OCI-LY7 (cell line): ENCODE results near the gene AMBP. TPM values are rescaled to one million over a fixed set of nuclear protein-coding genes. Genes with fewer than 3 reads are reported as not detected.

Source experiments
- BruUV-seq: library from RNA; stranded (reverse); fragments of 400-500 nt; replicated peaks from 2 replicates; lab custom pipeline; 2021; lab: Mats Ljungman, UMichigan
- CTCF ChIA-PET: fragments of 300-600 bp; sonication (Branson Sonifier 250); formaldehyde crosslinking; loops from one replicate; lab custom pipeline; 2022; ENCODE audit warnings: antibody characterized with exemption; ENCODE audit not compliant: unreplicated experiment; lab: Charles Lee
- POLR2A ChIA-PET: fragments of 300-600 bp; sonication (Branson Sonifier 250); formaldehyde crosslinking; loops from one replicate; lab custom pipeline; 2022; ENCODE audit warnings: antibody characterized with exemption; lab: Charles Lee
- DNase-seq: peaks from one replicate; pipeline ENCODE4 v3.0.0-alpha.2; 2015; ENCODE audit warnings: low spot score
- H2AFZ ChIP-seq: fragments of 200-600 bp; sonication (generic), shearing (Covaris generic); 2 replicates; pipeline ENCODE4 v1.6.1; 2014; ENCODE audit warnings: mild to moderate bottlenecking, antibody characterized with exemption, low read length, moderate library complexity
- H3K27ac ChIP-seq: fragments of 200-600 bp; sonication (generic); 2 replicates; pipeline ENCODE4 v1.5.1; 2014; ENCODE audit warnings: mixed run types, low read depth, mild to moderate bottlenecking, moderate library complexity, low read length, inconsistent platforms; ENCODE audit not compliant: poor library complexity, severe bottlenecking
- H3K36me3 ChIP-seq: fragments of 200-600 bp; sonication (generic); 2 replicates; pipeline ENCODE4 v1.6.1; 2014; ENCODE audit warnings: mild to moderate bottlenecking, antibody characterized with exemption, low read length, moderate library complexity, mixed read lengths; ENCODE audit not compliant: insufficient read depth
- H3K4me1 ChIP-seq: fragments of 200-600 bp; sonication (generic); 2 replicates; pipeline ENCODE4 v1.5.1; 2014; ENCODE audit warnings: mild to moderate bottlenecking, low read length; ENCODE audit not compliant: insufficient read depth, poor library complexity, severe bottlenecking
- H3K4me2 ChIP-seq: fragments of 200-600 bp; sonication (generic); 2 replicates; pipeline ENCODE4 v1.6.1; 2014; ENCODE audit warnings: mild to moderate bottlenecking, low read length
- H3K4me3 ChIP-seq: fragments of 200-600 bp; sonication (generic); 2 replicates; pipeline ENCODE4 v1.5.1; 2014; ENCODE audit warnings: mild to moderate bottlenecking, low read depth, low read length; ENCODE audit not compliant: poor library complexity, severe bottlenecking
- H3K79me2 ChIP-seq: fragments of 200-600 bp; sonication (generic); 2 replicates; pipeline ENCODE4 v1.6.1; 2016; ENCODE audit warnings: low read depth, mild to moderate bottlenecking, low read length, moderate library complexity, mixed read lengths; ENCODE audit not compliant: insufficient read depth
- H3K9me2 ChIP-seq: fragments of 200-600 bp; sonication (generic); 2 replicates; pipeline ENCODE4 v1.6.1; 2016; ENCODE audit warnings: mild to moderate bottlenecking, low read length, mixed read lengths; ENCODE audit not compliant: insufficient read depth
- H3K9me3 ChIP-seq: fragments of 200-600 bp; sonication (generic); 2 replicates; pipeline ENCODE4 v1.6.1; 2014; ENCODE audit warnings: mild to moderate bottlenecking, mixed run types, low read length, mixed read lengths
- H4K20me1 ChIP-seq: fragments of 200-600 bp; sonication (generic); 2 replicates; pipeline ENCODE4 v1.6.1; 2014; ENCODE audit warnings: mild to moderate bottlenecking, antibody characterized with exemption, low read length, moderate library complexity, mixed read lengths; ENCODE audit not compliant: insufficient read depth
- EZH2phosphoT487 ChIP-seq: fragments of 200-600 bp; sonication (generic); IDR thresholded peaks from 2 replicates; pipeline ENCODE4 v1.6.1; 2018; ENCODE audit warnings: low read depth, borderline replicate concordance, mild to moderate bottlenecking, mixed run types, antibody characterized with exemption, low read length, moderate library complexity, mixed read lengths
- intact Hi-C: fragments of 100-400 bp; cut with micrococcal nuclease; formaldehyde crosslinking; loops from one replicate; pipeline ENCODE4 v1.10.0; 2022; ENCODE audit not compliant: unreplicated experiment
- total RNA-seq, 2 experiments: library from RNA; depleted of rRNA in 1 of 2; stranded (reverse); fragments of >200 nt in 1 of 2; shearing (Covaris generic) in 1 of 2; gene quantifications; 2 replicates each; pipeline ENCODE4 v1.2.3, GENCODE V29; 2014 to 2022
- TF ChIP-seq, protein P1 (sequence below): fragments of 200-600 bp; sonication (generic); conservative IDR thresholded peaks from 2 replicates; pipeline ENCODE4 v1.5.1; 2014; ENCODE audit warnings: mild to moderate bottlenecking, antibody characterized with exemption, low read length, moderate library complexity, mixed read lengths

The AMBP gene
- total RNA-seq, 2 experiments from 2014 or later, result not detected

DNA sequence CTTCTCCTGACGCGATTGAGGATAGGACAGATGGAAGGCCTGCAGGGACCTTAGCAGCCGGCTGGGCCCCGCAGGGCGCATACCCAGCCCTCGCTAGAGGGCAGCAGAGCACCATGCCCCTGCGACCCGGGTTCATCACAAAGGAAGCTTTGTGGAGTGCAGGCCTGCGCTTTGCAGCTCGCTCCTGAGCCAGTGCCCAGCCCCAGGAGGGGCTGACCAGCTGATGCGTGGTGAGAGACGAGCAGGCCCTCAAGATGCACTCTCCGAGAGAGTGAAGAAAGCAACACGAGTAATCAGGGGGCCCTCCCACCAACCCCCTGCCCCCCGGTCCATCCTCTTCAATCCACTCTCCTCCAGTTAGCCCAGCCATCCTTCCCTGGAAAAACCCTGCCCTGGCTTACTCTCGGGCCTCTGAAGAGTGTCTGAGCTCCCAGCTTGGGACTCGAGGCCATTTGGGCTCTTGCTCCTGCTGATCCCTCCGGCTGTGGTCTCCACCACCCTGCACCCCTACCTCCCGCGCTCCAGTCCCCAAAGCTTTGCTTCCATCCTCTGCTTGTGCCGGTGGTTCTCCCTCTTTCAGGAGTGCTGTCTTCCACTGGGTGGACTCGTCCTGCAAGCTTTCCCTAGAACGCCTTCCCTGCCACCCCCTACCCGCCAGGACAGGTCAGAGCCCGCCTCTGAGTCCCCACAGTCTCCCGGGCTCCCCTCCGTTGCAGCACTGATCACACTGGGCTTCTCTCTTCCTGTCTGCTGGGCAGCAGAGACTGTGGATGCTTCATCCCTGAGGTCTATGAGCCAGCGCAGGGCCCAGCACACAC, 30.1 kb upstream of the AMBP start:
- no peak overlapping the region for H3K4me2 ChIP-seq
- H3K27ac ChIP-seq, result no peak overlapping the region
- no peaks in the 10 kb centered on the region for H3K4me1 ChIP-seq
- POLR2A ChIA-PET, result no interaction called here
- no peak overlapping the region for H3K4me3 ChIP-seq
- H3K9me2 ChIP-seq, result no peaks in the 10 kb centered on the region
- H3K79me2 ChIP-seq, result no peaks in the 10 kb centered on the region
- DNase-seq, result peak; percentile 51
- H4K20me1 ChIP-seq, result no peaks in the 10 kb centered on the region
- CTCF ChIA-PET, result interaction anchor here (1.1 kb wide), 1 partner anchor 183 kb away, joined by 5 read pairs; no protein-coding TSS in a partner anchor
- no peaks in the 10 kb centered on the region for H3K9me3 ChIP-seq
- no peak for TF ChIP-seq EZH2phosphoT487
- TF ChIP-seq, protein P1, sequence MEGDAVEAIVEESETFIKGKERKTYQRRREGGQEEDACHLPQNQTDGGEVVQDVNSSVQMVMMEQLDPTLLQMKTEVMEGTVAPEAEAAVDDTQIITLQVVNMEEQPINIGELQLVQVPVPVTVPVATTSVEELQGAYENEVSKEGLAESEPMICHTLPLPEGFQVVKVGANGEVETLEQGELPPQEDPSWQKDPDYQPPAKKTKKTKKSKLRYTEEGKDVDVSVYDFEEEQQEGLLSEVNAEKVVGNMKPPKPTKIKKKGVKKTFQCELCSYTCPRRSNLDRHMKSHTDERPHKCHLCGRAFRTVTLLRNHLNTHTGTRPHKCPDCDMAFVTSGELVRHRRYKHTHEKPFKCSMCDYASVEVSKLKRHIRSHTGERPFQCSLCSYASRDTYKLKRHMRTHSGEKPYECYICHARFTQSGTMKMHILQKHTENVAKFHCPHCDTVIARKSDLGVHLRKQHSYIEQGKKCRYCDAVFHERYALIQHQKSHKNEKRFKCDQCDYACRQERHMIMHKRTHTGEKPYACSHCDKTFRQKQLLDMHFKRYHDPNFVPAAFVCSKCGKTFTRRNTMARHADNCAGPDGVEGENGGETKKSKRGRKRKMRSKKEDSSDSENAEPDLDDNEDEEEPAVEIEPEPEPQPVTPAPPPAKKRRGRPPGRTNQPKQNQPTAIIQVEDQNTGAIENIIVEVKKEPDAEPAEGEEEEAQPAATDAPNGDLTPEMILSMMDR, result peak; percentile 83
- no TSS peak for BruUV-seq
- no peak overlapping the region for H2AFZ ChIP-seq
- intact Hi-C loops, result loop anchor here (1.0 to 10.0 kb wide), 3 partner anchors 47 to 183 kb away; partner anchors contain the start of gene COL27A1
- no peaks in the 10 kb centered on the region for H3K36me3 ChIP-seq

- no peaks in the 10 kb centered on the region for H4K20me1 ChIP-seq
- TF ChIP-seq, protein P1, result no peak
- no peak for TF ChIP-seq EZH2phosphoT487
- H3K79me2 ChIP-seq, result no peaks in the 10 kb centered on the region
- no peak overlapping the region for H3K4me2 ChIP-seq
- ChIA-PET CTCF (no interaction called here), POLR2A (no interaction called here)
- H2AFZ ChIP-seq, result no peak overlapping the region
- H3K9me2 ChIP-seq, result no peaks in the 10 kb centered on the region
- no peak overlapping the region for H3K27ac ChIP-seq
- H3K9me3 ChIP-seq, result no peaks in the 10 kb centered on the region
- H3K4me3 ChIP-seq, result no peak overlapping the region
- intact Hi-C loops, result loop anchor here (1.0 to 10.0 kb wide), 3 partner anchors 47 to 184 kb away; partner anchors contain the start of gene COL27A1
- no peaks in the 10 kb centered on the region for H3K4me1 ChIP-seq
- BruUV-seq, result no TSS peak
- H3K36me3 ChIP-seq, result no peaks in the 10 kb centered on the region
- DNase-seq, result no peak
Measured at GRCh38 chr9:114107286-114108001, 29.3 kb upstream of the AMBP start.
